Ascending aorta (tissue), 2 donors: Measurements from ENCODE around the gene MYO1D. TPM values are rescaled to one million over a fixed set of nuclear protein-coding genes. Genes with fewer than 3 reads are reported as not detected.

Source experiments
- DNase-seq, 2 donors: peaks; one replicate each; pipeline ENCODE4 v3.0.0-alpha.2; 2019; ENCODE audit warnings: low spot score in 2 of 2
- H3K27ac ChIP-seq, 2 donors: fragments of 200-600 bp; sonication (generic); one replicate each; pipeline ENCODE4 v1.5.1; 2016 to 2017; ENCODE audit warnings: mild to moderate bottlenecking in 1 of 2
- H3K27me3 ChIP-seq: fragments of 200-600 bp; sonication (generic); one replicate; pipeline ENCODE4 v1.5.1; 2017
- H3K36me3 ChIP-seq, 2 donors: fragments of 200-600 bp; sonication (generic); one replicate each; pipeline ENCODE4 v1.5.1; 2016
- H3K4me1 ChIP-seq, 2 donors: fragments of 200-600 bp; sonication (generic); one replicate each; pipeline ENCODE4 v1.5.1; 2016 to 2017; ENCODE audit warnings: mild to moderate bottlenecking in 1 of 2
- H3K4me3 ChIP-seq, 2 donors: fragments of 200-600 bp; sonication (generic); one replicate each; pipeline ENCODE4 v1.5.1; 2016 to 2017; ENCODE audit warnings: mild to moderate bottlenecking in 1 of 2
- H3K9me3 ChIP-seq, 2 donors: fragments of 200-600 bp; sonication (generic); one replicate each; pipeline ENCODE4 v1.5.1; 2016
- intact Hi-C: fragments of 100-400 bp; cut with DNase I; formaldehyde crosslinking; loops from one replicate; pipeline ENCODE4 v1.15.1; 2023
- total RNA-seq: library from RNA; depleted of rRNA; stranded (reverse); fragments of >200 nt; gene quantifications from one replicate; pipeline ENCODE4 v1.1.0, GENCODE V29; 2016
- TF ChIP-seq, protein P1 (sequence below), 3 experiments: fragments of 200-600 bp in 2 of 3; fragments of 450-650 bp in 1 of 3; sonication (generic) in 2 of 3; IDR thresholded peaks; one replicate each; pipeline ENCODE4 v1.5.1; 2016 to 2019; ENCODE audit warnings: antibody characterized with exemption in 3 of 3, mild to moderate bottlenecking in 1 of 3, moderate library complexity in 1 of 3

The MYO1D gene
- total RNA-seq, 1 donor from 2014 or later, result 105 TPM

DNA sequence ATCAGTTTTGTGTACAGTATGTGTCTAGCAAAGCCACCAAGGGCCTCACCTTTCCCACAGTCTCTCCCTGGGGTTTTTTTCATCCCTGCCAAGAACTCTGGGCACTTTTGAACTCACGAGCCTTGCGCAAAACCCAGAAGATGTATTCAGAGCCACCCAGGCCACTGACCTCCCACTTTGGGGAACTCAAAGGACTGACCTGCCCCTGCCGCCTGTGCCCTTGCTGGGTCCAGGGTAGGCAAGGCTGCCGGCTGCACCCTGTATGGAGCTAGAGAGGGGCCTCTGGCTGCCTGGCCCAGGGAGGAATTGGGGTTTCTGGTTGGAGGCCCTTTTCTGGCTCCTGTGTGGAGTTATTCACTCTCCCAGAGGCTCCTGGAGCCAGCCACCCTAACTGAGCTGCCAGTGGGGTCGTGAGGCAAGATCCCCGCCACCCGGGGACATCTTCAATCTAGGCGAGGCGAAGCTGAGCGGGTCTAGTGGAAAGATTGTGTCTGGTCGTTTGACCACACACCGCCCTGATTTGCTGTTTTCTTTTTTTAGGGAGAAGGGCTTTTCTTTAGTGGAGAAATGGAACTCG is 388.2 kb downstream of the MYO1D start:
- Histone ChIP-seq H3K4me1 (peaks cover 0 to 18% of the 10 kb centered on the region in 2 donors), H3K27me3 (no peaks in the 10 kb centered on the region), H3K4me3 (no peak overlapping the region), H3K36me3 (peaks cover 7 to 13% of the 10 kb centered on the region in 2 donors), H3K27ac (no peak overlapping the region), H3K9me3 (no peaks in the 10 kb centered on the region)
- TF ChIP-seq, protein P1, sequence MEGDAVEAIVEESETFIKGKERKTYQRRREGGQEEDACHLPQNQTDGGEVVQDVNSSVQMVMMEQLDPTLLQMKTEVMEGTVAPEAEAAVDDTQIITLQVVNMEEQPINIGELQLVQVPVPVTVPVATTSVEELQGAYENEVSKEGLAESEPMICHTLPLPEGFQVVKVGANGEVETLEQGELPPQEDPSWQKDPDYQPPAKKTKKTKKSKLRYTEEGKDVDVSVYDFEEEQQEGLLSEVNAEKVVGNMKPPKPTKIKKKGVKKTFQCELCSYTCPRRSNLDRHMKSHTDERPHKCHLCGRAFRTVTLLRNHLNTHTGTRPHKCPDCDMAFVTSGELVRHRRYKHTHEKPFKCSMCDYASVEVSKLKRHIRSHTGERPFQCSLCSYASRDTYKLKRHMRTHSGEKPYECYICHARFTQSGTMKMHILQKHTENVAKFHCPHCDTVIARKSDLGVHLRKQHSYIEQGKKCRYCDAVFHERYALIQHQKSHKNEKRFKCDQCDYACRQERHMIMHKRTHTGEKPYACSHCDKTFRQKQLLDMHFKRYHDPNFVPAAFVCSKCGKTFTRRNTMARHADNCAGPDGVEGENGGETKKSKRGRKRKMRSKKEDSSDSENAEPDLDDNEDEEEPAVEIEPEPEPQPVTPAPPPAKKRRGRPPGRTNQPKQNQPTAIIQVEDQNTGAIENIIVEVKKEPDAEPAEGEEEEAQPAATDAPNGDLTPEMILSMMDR (IDR thresholded peaks at IDR 0.05), result no peak
- DNase-seq, result no peak
- intact Hi-C loops, result loop anchor here (10.0 kb wide), 2 partner anchors 166 to 506 kb away; partner anchors contain the start of gene SPACA3

- H3K27ac ChIP-seq, result no peak overlapping the region
- H3K27me3 ChIP-seq, result no peaks in the 10 kb centered on the region
- peaks cover 2 to 9% of the 10 kb centered on the region in 2 donors for H3K36me3 ChIP-seq
- no peak for DNase-seq
- peak overlapping the region; percentile 75 to 76 for H3K4me3 ChIP-seq
- H3K4me1 ChIP-seq, result peaks cover 0 to 24% of the 10 kb centered on the region in 2 donors
- TF ChIP-seq, protein P1 (IDR thresholded peaks at IDR 0.05), result no peak
- intact Hi-C loops, result loop anchor here (10.0 kb wide), 2 partner anchors 167 to 507 kb away; partner anchors contain the start of gene SPACA3
- H3K9me3 ChIP-seq, result no peaks in the 10 kb centered on the region
These were observed 388.8 kb downstream of the MYO1D start for GRCh38 chr17:32488177-32488542.

- no peaks in the 10 kb centered on the region for H3K27me3 ChIP-seq
- peaks cover 0 to 9% of the 10 kb centered on the region in 2 donors for H3K36me3 ChIP-seq
- intact Hi-C loops, result loop anchor here (10.0 kb wide), 2 partner anchors 167 to 507 kb away; partner anchors contain the start of gene SPACA3
- peaks cover 0 to 27% of the 10 kb centered on the region in 2 donors for H3K4me1 ChIP-seq
- H3K4me3 ChIP-seq, result peak overlapping the region; percentile 75 to 76
- TF ChIP-seq, protein P1 (IDR thresholded peaks at IDR 0.05), result peak in 1 of 3 experiments; percentile 6
- no peak overlapping the region for H3K27ac ChIP-seq
- DNase-seq, result no peak
- H3K9me3 ChIP-seq, result no peaks in the 10 kb centered on the region
These were observed 389.3 kb downstream of the MYO1D start for GRCh38 chr17:32487473-32488176.

- DNase-seq, result no peak
- TF ChIP-seq, protein P1 (IDR thresholded peaks at IDR 0.05), result no peak
- Histone ChIP-seq H3K27me3 (no peaks in the 10 kb centered on the region), H3K4me1 (peaks cover 0 to 27% of the 10 kb centered on the region in 2 donors), H3K4me3 (peak within 1 kb of the TSS; percentile 75 to 76), H3K9me3 (no peaks in the 10 kb centered on the region), H3K36me3 (peaks cover 6 to 10% of the 10 kb centered on the region in 2 donors), H3K27ac (peak within 1 kb of the TSS; percentile 80 to 81)
- intact Hi-C loops, result loop anchor here (1.0 to 10.0 kb wide), 3 partner anchors 9 to 508 kb away; partner anchors contain the start of gene SPACA3
These were observed 390.0 kb downstream of the MYO1D start, which contains the start of gene CDK5R1 for GRCh38 chr17:32486701-32487472. CDK5R1 (plus strand) TSS chr17:32486993; CDS start chr17:32487621, 628 bp downstream.

- peak in 1 of 2 donors; percentile 84 for DNase-seq
- Histone ChIP-seq H3K4me1 (peaks cover 0 to 27% of the 10 kb centered on the region in 2 donors), H3K27ac (peak overlapping the region; percentile 80 to 81), H3K27me3 (no peaks in the 10 kb centered on the region), H3K9me3 (no peaks in the 10 kb centered on the region), H3K36me3 (peaks cover 12 to 17% of the 10 kb centered on the region in 2 donors), H3K4me3 (peak overlapping the region; percentile 75 to 76)
- TF ChIP-seq, protein P1 (IDR thresholded peaks at IDR 0.05), result no peak
- intact Hi-C loops, result loop anchor here (1.0 to 10.0 kb wide), 3 partner anchors 10 to 509 kb away; partner anchors contain the start of gene SPACA3
These were observed 390.7 kb downstream of the MYO1D start for GRCh38 chr17:32486111-32486700.
